HCT116 (cell line): ENCODE results near the gene ADAMTS16. TPM values are rescaled to one million over a fixed set of nuclear protein-coding genes. Genes with fewer than 3 reads are reported as not detected.

Source experiments
- ATAC-seq: fragments of 200-7000 bp; cut with Tn5 transposase; 2 replicates; pipeline ENCODE4 v1.9.1; 2020; ENCODE audit warnings: mild to moderate bottlenecking, moderate library complexity
- BruUV-seq: library from RNA; stranded (reverse); fragments of 400-500 nt; replicated peaks from 2 replicates; lab custom pipeline; 2021; lab: Mats Ljungman, UMichigan
- CTCF ChIA-PET: fragments of 300-600 bp; sonication (Branson Sonifier 250); formaldehyde crosslinking; loops from one replicate; lab custom pipeline; 2021; ENCODE audit warnings: antibody characterized with exemption; lab: Charles Lee
- POLR2A ChIA-PET: fragments of 300-600, 350-600 bp; sonication (Branson Sonifier 250); formaldehyde crosslinking; loops from one replicate; lab custom pipeline; 2021; ENCODE audit warnings: antibody characterized with exemption; lab: Charles Lee
- RAD21 ChIA-PET, 2 experiments: fragments of 300-600 bp; sonication (Branson Sonifier 250); formaldehyde crosslinking; loops; one replicate each; lab custom pipeline; 2023; ENCODE audit warnings: low total read pairs in 2 of 2; ENCODE audit not compliant: uncharacterized antibody in 2 of 2, unreplicated experiment in 2 of 2, low non-redundant PET in 1 of 2; lab: Charles Lee
- DNase-seq: peaks from one replicate; pipeline ENCODE4 v3.0.0-alpha.2; 2010; ENCODE audit warnings: low read depth, low spot score
- H2AFZ ChIP-seq: fragments of 200-600 bp; shearing (Covaris generic), sonication (generic); 2 replicates; pipeline ENCODE4 v1.6.1; 2017; ENCODE audit warnings: low read depth, mixed run types, mixed read lengths, antibody characterized with exemption, low read length; ENCODE audit not compliant: poor library complexity, severe bottlenecking
- H3K27ac ChIP-seq: 2 replicates; pipeline ENCODE4 v1.5.1; 2012; ENCODE audit warnings: low read depth, low read length
- H3K27me3 ChIP-seq: fragments of 200-600 bp; sonication (generic); 2 replicates; pipeline ENCODE4 v1.6.1; 2016; ENCODE audit warnings: mixed run types, low read length, mixed read lengths; ENCODE audit not compliant: insufficient read depth
- H3K36me3 ChIP-seq, 2 experiments: fragments of 200-500 bp in 1 of 2; fragments of 200-600 bp in 1 of 2; sonication (Bioruptor generic) in 1 of 2; sonication (generic) in 1 of 2; 2 replicates each; pipeline versions ENCODE4 v1.5.1 to v1.6.1; 2014 to 2016; ENCODE audit warnings: low read length in 2 of 2, inconsistent platforms in 1 of 2, mixed read lengths in 1 of 2, mixed run types in 1 of 2; ENCODE audit not compliant: insufficient read depth in 2 of 2, control insufficient read depth in 1 of 2
- H3K4me1 ChIP-seq, 2 experiments: fragments of 200-600 bp in 1 of 2; sonication (generic) in 1 of 2; 2 replicates each; pipeline versions ENCODE4 v1.5.1 to v1.6.1; 2012 to 2017; ENCODE audit warnings: low read length in 2 of 2, inconsistent platforms in 1 of 2, mild to moderate bottlenecking in 1 of 2, mixed read lengths in 1 of 2, mixed run types in 1 of 2, moderate library complexity in 1 of 2; ENCODE audit not compliant: insufficient read depth in 2 of 2, control insufficient read depth in 1 of 2
- H3K4me2 ChIP-seq: fragments of 200-600 bp; sonication (generic); 2 replicates; pipeline ENCODE4 v1.6.1; 2017; ENCODE audit warnings: mixed run types, low read length, mixed read lengths
- H3K4me3 ChIP-seq, 2 experiments: fragments of 200-600 bp in 1 of 2; sonication (generic) in 1 of 2; replicated peaks in 1 of 2; 2 replicates each; pipeline ENCODE4 v1.5.1; 2011 to 2016; ENCODE audit warnings: low read length in 2 of 2, control low read depth in 1 of 2, low read depth in 1 of 2, mild to moderate bottlenecking in 1 of 2, mixed read lengths in 1 of 2, mixed run types in 1 of 2
- H3K79me2 ChIP-seq: fragments of 200-600 bp; sonication (generic); 2 replicates; pipeline ENCODE4 v1.6.1; 2017; ENCODE audit warnings: mild to moderate bottlenecking, mixed run types, low read length, moderate library complexity, mixed read lengths; ENCODE audit not compliant: insufficient read depth
- H3K9ac ChIP-seq: fragments of 200-600 bp; sonication (generic); 2 replicates; pipeline ENCODE4 v1.6.1; 2016; ENCODE audit warnings: low read length, mixed read lengths
- H3K9me2 ChIP-seq: fragments of 200-600 bp; sonication (generic), shearing (Covaris generic); 2 replicates; pipeline ENCODE4 v1.6.1; 2017; ENCODE audit warnings: mixed run types, mild to moderate bottlenecking, moderate library complexity; ENCODE audit not compliant: insufficient read depth
- H3K9me3 ChIP-seq, 2 experiments: fragments of 200-500 bp in 1 of 2; fragments of 200-600 bp in 1 of 2; sonication (Bioruptor generic) in 1 of 2; sonication (generic) in 1 of 2; 2 replicates each; pipeline ENCODE4 v1.6.1; 2014 to 2017; ENCODE audit warnings: low read length in 2 of 2, mixed read lengths in 2 of 2, inconsistent platforms in 1 of 2, low read depth in 1 of 2, mild to moderate bottlenecking in 1 of 2, mixed run types in 1 of 2, moderate library complexity in 1 of 2; ENCODE audit not compliant: control insufficient read depth in 1 of 2, insufficient read depth in 1 of 2
- H4K20me1 ChIP-seq: fragments of 200-600 bp; sonication (generic), shearing (Covaris generic); 2 replicates; pipeline ENCODE4 v1.6.1; 2017; ENCODE audit warnings: mixed run types, mild to moderate bottlenecking, moderate library complexity; ENCODE audit not compliant: insufficient read depth
- CEBPB ChIP-seq: IDR thresholded peaks from 2 replicates; pipeline ENCODE4 v1.6.1; 2012; ENCODE audit warnings: low read depth
- FOSL1 ChIP-seq: IDR thresholded peaks from 2 replicates; pipeline ENCODE4 v1.6.1; 2012; ENCODE audit warnings: low read depth
- SIN3A ChIP-seq: IDR thresholded peaks from 2 replicates; pipeline ENCODE4 v1.6.1; 2012; ENCODE audit warnings: low read depth
- SP1 ChIP-seq: IDR thresholded peaks from 2 replicates; pipeline ENCODE4 v1.6.1; 2012; ENCODE audit warnings: low read depth
- SRF ChIP-seq: IDR thresholded peaks from 2 replicates; pipeline ENCODE4 v1.6.1; 2012; ENCODE audit warnings: low read depth
- intact Hi-C: fragments of 100-400 bp; cut with micrococcal nuclease; formaldehyde crosslinking; loops from 2 replicates; pipeline ENCODE4 v1.10.0; 2022
- total RNA-seq: library from RNA; stranded (reverse); gene quantifications from one replicate; pipeline ENCODE4 v1.2.1, GENCODE V29; 2021; ENCODE audit not compliant: unreplicated experiment
- TF ChIP-seq, protein P1 (sequence below): IDR thresholded peaks from 2 replicates; pipeline ENCODE4 v1.6.1; 2012

Gene ADAMTS16
- total RNA-seq, 1 experiment from 2014 or later = 2.4 TPM

DNA sequence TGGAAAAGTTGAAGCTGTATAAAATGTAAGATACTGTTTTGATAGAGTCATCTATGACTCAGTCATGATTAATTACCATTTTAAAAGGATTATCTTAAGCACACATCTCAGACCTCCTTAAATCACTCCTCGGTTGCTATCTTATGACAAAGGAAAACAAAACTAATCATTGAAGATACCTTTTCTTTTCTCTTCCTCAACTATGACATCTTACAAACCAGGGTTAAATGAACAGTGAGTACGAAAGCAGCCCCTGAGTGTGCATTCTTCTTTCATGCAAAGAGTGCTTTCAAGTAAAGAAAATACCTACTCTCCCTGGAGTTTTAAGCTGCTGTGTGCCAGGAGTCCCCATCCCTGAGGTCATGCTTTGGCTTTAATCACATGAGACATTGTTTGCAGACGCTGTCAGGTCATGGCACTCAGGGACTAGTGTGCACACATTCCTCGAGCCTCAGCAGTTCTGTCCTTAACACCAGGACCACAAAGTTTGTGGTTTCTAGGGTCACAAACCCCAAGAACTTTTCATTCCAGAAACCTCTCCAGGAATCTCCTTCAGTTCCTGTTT, 195.7 kb downstream of the ADAMTS16 start:
- no peaks in the 10 kb centered on the region for H4K20me1 ChIP-seq
- H3K4me2 ChIP-seq = peak overlapping the region; percentile 50
- H3K9ac ChIP-seq = no peak overlapping the region
- no TSS peak for BruUV-seq
- ChIA-PET POLR2A (no interaction called here), RAD21 (no interaction called here)
- intact Hi-C loops = no loop called here
- H2AFZ ChIP-seq = no peak overlapping the region
- H3K4me1 ChIP-seq = peaks cover 33 to 37% of the 10 kb centered on the region in 2 experiments
- H3K9me3 ChIP-seq = no peaks in the 10 kb centered on the region
- DNase-seq = peak; percentile 13
- no peaks in the 10 kb centered on the region for H3K27me3 ChIP-seq
- TF ChIP-seq SIN3A = no peak
- 0 out of 2 replicates have a peak, but pooled peaks have one; percentile 2 for TF ChIP-seq CEBPB
- TF ChIP-seq FOSL1 = peak; percentile 17; the same call in 1 of the 2 replicates
- TF ChIP-seq, all 23 proteins: peak for 2
- Histone ChIP-seq H3K9me2 (no peaks in the 10 kb centered on the region), H3K27ac (peak overlapping the region; percentile 25; the same call in 1 of the 2 replicates), H3K36me3 (no peaks in the 10 kb centered on the region), H3K79me2 (no peaks in the 10 kb centered on the region), H3K4me3 (no peak overlapping the region)
- ATAC-seq = peak; percentile 63
- CTCF ChIA-PET = no interaction called here

DNA sequence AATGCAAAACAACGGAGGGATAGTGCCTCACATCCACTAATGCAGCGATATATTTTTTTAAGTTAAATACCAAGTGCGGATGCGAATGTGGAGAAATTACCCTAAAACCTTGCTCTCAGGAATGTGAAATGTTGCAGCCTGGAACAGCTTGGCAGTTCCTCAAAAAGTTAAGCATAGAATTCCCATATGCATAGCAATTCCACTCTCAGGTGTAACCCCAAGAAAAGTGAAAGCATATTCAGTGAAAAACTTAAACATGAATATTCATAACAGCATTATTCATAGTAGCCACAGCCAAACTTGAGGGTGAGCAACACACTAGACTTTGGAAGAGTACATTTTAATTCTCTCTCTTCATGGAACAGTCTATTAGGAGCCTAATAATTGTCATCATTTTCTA, 199.1 kb downstream of the ADAMTS16 start:
- CTCF ChIA-PET = no interaction called here
- H3K4me1 ChIP-seq = peaks cover 34 to 40% of the 10 kb centered on the region in 2 experiments
- TF ChIP-seq, protein P1, sequence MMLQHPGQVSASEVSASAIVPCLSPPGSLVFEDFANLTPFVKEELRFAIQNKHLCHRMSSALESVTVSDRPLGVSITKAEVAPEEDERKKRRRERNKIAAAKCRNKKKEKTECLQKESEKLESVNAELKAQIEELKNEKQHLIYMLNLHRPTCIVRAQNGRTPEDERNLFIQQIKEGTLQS = no peak
- TF ChIP-seq SP1 (no peak), SRF (no peak)
- no peak overlapping the region for H3K27ac ChIP-seq
- H2AFZ ChIP-seq = no peak overlapping the region
- RAD21 ChIA-PET = no interaction called here
- no peaks in the 10 kb centered on the region for H4K20me1 ChIP-seq
- DNase-seq (no peak), ATAC-seq (no peak)
- 0 out of 2 replicates have a peak overlapping the region, but pooled peaks have one; percentile 54 for H3K4me2 ChIP-seq
- no TSS peak for BruUV-seq
- no peak overlapping the region for H3K4me3 ChIP-seq
- no peaks in the 10 kb centered on the region for H3K9me2 ChIP-seq
- no peaks in the 10 kb centered on the region for H3K36me3 ChIP-seq
- H3K27me3 ChIP-seq = no peaks in the 10 kb centered on the region
- no peaks in the 10 kb centered on the region for H3K79me2 ChIP-seq
- H3K9ac ChIP-seq = no peak overlapping the region
- no peaks in the 10 kb centered on the region for H3K9me3 ChIP-seq
- POLR2A ChIA-PET = no interaction called here
- intact Hi-C loops = no loop called here
